Stimulated activated CD8-positive, alpha-beta memory T cell treated with anti-CD3 and anti-CD28 coated beads, Interleukin-7, amount 100 ng/mL, for 1 hour (primary cell): ENCODE data around the gene CASP10.
A peak's percentile ranks its signal among the peaks of the same experiment; 100 is the strongest.

Source experiments
- DNase-seq, 2 donors: peaks; one replicate each; pipeline ENCODE4 v3.0.0-alpha.2; 2020; ENCODE audit warnings: low read depth in 2 of 2

The CASP10 gene

GRCh38 chr2:201197781-201198180 lies 14.8 kb downstream of the CASP10 start:
- no peak for DNase-seq

GRCh38 chr2:201199847-201200246 lies 16.9 kb downstream of the CASP10 start:
- no peak for DNase-seq

GRCh38 chr2:201200345-201200744 lies 17.4 kb downstream of the CASP10 start:
- no peak for DNase-seq

- no peak for DNase-seq
Measured at GRCh38 chr2:201201371-201201770, 18.4 kb downstream of the CASP10 start.

- no peak for DNase-seq
Measured at GRCh38 chr2:201203916-201204654, 21.1 kb downstream of the CASP10 start.

GRCh38 chr2:201204655-201205514 lies 21.9 kb downstream of the CASP10 start:
- DNase-seq: no peak

GRCh38 chr2:201205515-201205849 lies 22.5 kb downstream of the CASP10 start:
- no peak for DNase-seq

- DNase-seq: no peak
Measured at GRCh38 chr2:201208563-201209252, 25.8 kb downstream of the CASP10 start.

GRCh38 chr2:201215963-201216362 lies 33.0 kb downstream of the CASP10 start:
- no peak for DNase-seq

GRCh38 chr2:201216918-201217317 lies 34.0 kb downstream of the CASP10 start:
- DNase-seq: no peak

GRCh38 chr2:201218780-201219179 lies 35.8 kb downstream of the CASP10 start:
- no peak for DNase-seq

GRCh38 chr2:201219328-201220096 lies 36.6 kb downstream of the CASP10 start:
- DNase-seq: no peak

GRCh38 chr2:201220102-201220570 lies 37.2 kb downstream of the CASP10 start:
- no peak for DNase-seq

- DNase-seq: no peak
Measured at GRCh38 chr2:201223089-201224073, 40.4 kb downstream of the CASP10 start.

GRCh38 chr2:201228271-201228911 lies 45.5 kb downstream of the CASP10 start:
- DNase-seq: no peak

GRCh38 chr2:201228912-201229290 lies 46.0 kb downstream of the CASP10 start:
- no peak for DNase-seq

- DNase-seq: peak; percentile 73 to 77
Measured at GRCh38 chr2:201231781-201232466, 49.0 kb downstream of the CASP10 start.

- no peak for DNase-seq
Measured at GRCh38 chr2:201232467-201232815, 49.5 kb downstream of the CASP10 start.

- peak; percentile 62 to 66 for DNase-seq
Measured at GRCh38 chr2:201233192-201233811, 50.4 kb downstream of the CASP10 start.
